Ovary (tissue), 3 donors: Measurements from ENCODE around the gene SNX10.

Experiments used
- CTCF ChIP-seq, 3 donors: fragments of 450-650 bp in 2 of 3; fragments of 200-600 bp in 1 of 3; IDR thresholded peaks; one replicate each; pipeline versions ENCODE4 v1.5.1 to v1.8.0; 2016 to 2022; ENCODE audit warnings: antibody characterized with exemption in 3 of 3, mild to moderate bottlenecking in 1 of 3
- POLR2A ChIP-seq: fragments of 450-650 bp; IDR thresholded peaks from one replicate; pipeline ENCODE4 v1.6.1; 2017; ENCODE audit warnings: antibody characterized with exemption, mild to moderate bottlenecking, moderate library complexity
- donor health status: DM: no; HTN: no; CAD: no.

- no peak for TF ChIP-seq POLR2A
- TF ChIP-seq CTCF (IDR thresholded peaks at IDR 0.05) = no peak
These were observed 411 bp upstream of the SNX10 start for GRCh38 chr7:26291251-26291650.
